DMS 273 (cell line): ENCODE data around the gene PIGV.
A peak's percentile ranks its signal among the peaks of the same experiment; 100 is the strongest.

Source experiments
- DNase-seq: peaks from one replicate; lab custom pipeline; 2025; ENCODE audit not compliant: unreplicated experiment; lab: John Stamatoyannopoulos, UW

PIGV gene

GRCh38 chr1:26787706-26788514 is at the start of gene PIGV:
Gene PIGV (plus strand): TSS chr1:26787950. CDS start chr1:26790816, 2,866 bp downstream.
- peak; percentile 98 for DNase-seq

DNA sequence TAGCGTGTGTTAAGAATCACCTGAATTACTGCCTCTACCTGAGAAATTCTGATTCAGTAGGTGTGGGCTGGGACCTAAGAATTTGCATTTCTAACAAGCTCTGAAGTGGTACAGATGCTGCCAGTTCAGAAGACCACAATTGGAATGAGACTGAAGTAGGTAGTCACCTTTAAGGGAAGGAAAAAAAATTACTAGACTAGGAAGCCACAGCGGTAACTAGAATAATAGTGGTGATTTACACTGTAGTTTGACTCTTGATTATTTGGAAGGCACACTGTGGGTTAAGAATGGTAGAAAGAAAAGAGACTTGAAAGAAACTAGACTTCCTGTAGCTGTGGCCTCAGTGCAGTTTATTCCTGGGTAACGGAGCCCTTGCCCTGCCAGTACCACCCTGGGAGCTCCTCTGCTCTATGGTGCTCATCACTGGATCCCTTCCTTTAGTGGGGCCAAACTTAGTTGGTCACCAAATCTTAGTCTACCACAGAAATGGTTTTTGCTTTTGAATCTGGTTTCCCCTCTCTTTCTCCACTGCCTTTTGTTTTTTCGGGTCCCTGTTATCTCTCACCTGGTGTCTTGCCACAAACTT is 48.3 kb upstream of the PIGV start:
- DNase-seq = no peak

- DNase-seq = no peak
Observed at GRCh38 chr1:26740023-26740634, 47.6 kb upstream of the PIGV start.

- no peak for DNase-seq
Observed at GRCh38 chr1:26740952-26741351, 46.8 kb upstream of the PIGV start.

- no peak for DNase-seq
Observed at GRCh38 chr1:26743426-26744059, 44.2 kb upstream of the PIGV start.

- DNase-seq = no peak
Observed at GRCh38 chr1:26744075-26744959, 43.4 kb upstream of the PIGV start.

GRCh38 chr1:26745191-26745590 is 42.6 kb upstream of the PIGV start:
- no peak for DNase-seq

DNA sequence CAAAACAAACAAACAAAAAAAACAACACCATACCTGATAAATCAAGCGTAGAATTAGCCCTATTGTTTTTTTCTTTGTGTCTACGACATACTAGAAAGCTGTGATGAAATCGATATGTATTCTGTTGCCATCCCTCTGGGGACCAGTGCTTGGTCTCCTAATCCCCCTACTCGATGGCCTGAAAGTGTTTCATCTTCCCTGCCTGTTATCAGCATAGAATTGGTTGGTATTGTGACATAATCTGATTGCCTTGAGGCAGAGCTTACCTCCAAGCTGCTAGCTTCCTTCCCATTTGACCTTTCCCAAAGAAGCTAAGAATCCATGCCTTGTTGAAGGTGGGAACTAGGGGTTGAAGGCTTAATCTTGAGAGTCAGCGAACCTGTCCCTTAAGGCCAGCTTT is 40.7 kb upstream of the PIGV start:
- no peak for DNase-seq

DNA sequence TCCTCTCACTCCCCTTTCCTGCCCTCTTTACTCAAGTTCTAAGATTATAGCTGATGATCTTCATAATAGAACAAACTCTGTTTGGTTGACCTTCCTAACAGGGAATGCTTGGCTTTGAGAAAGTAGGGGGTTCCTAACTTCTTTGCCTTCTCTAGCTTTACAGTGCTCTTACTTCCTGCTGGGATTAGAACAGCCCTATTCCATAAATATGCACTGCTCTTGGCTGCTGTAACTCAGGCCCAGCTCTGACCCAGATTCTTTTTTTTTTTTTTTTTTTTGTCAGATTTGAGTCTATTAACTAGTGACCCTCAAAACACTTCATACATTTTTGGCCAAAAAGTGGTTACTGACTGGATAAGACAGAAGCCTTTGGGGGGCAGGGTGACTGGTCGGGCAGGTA is 39.4 kb upstream of the PIGV start:
- DNase-seq = no peak

DNA sequence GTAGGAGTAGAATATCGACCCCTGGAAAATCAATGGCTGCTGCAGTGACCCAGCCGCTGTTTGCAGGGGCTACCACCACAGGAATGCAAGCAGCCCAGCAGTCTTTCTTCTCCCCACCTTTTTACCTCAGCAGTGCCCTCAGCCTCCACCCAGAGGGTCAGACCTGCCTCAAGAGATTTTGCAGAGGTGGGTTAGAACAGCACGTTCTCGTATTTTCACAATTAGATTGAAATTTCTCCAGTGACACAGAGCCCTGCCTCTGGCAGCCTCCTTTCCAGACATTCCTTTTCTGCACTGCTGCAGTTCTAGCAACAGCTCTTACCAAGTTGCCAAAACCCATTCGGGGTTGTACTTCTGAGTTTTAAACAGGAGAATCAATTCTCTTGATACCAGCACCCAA is 38.3 kb upstream of the PIGV start:
- no peak for DNase-seq

DNA sequence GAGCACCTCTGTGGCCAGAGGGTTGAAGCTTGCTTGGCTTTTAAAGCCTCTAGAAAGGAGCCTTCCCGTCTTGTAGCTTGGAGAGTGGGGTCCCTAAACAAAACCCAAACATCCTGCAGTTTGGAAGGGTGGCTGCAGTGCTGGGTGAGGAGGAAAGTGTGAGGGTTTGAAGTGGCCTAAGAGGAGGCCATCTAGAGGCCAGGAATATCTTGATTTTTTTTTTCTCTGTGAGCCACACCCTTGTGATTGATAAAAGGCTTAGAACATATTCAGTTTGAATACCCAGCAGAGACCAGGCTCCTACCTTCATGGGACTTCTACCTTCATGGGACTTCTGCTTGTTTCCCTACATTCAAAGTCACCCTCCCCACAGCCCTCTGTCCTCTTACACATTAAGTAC is 37.3 kb upstream of the PIGV start:
- no peak for DNase-seq

DNA sequence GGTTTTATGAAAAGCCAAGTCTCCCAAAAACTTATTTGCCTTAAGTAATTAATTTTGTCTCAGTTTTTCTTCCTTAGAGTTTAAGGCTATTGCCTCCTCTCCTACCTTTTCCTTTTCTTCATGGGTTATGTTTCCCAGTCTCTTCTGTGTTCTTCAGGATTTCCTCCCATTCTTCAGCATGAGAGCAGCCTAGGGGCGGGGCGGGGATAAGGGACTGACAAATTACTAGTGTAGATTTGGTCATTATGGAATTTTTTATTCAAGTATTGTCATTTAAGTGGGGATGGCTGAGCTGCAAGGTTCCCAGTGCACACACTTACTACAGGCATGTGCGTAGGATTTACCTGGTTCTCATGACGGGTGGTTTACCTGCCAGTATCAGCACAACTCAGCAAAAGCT is 35.2 kb upstream of the PIGV start:
- DNase-seq = no peak

DNA sequence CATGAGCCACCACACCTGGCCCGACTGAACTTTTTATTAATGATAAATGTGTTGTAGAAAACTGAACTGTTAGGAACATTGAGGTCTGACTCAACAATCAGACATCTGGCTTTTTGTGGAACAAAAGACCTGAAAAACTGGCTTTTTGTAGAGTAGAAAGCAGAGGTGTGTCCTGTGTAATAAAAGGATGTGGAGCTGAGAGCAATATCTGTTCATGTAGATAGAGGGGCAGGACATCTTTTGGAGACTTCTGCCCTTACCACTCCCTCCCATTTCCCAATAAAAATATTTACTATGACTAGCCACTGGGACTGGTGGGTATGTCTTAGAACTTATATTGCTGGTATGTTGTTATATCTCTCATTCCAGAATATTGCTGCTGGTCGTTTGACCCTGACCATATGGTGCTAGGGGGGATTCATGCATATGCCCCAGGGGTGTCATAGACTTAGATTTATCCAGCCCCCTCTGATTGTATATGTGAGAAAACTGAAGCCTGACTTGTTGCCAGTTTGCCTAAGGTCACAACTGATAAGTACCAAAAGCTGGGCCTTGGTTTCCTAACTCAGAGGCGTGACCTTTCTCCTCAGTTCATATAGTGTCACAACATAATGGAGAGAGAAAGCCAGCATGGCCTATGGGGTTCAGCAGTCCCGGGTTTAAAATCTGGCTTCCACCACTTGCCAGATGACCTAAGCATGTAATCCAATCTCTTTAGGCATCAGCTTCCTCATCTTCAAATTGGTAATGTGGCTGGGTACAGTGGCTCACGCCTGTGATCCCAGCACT is 33.5 kb upstream of the PIGV start:
- no peak for DNase-seq

DNA sequence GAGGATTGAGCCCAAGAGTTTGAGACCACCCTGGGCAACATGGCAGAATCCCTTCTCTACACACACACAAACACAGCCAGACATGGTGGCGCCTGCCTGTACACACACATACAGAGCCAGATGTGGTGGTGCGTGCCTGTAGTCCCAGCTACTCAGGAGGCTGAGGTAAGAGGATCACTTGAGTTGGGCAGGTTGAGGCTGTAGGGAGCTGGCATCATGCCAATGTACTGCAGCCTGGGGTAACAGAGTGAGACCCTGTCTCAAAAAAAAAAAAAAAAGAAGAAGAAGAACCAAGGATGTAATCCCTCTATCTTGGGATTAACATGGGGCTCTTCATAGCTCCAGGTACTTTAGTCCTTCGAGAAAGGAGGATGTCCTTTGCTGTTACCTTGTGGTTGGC is 29.4 kb upstream of the PIGV start:
- no peak for DNase-seq

- DNase-seq = no peak
Observed at GRCh38 chr1:26759531-26759930, 28.2 kb upstream of the PIGV start.

- DNase-seq = no peak
Observed at GRCh38 chr1:26761217-26761616, 26.5 kb upstream of the PIGV start.

DNA sequence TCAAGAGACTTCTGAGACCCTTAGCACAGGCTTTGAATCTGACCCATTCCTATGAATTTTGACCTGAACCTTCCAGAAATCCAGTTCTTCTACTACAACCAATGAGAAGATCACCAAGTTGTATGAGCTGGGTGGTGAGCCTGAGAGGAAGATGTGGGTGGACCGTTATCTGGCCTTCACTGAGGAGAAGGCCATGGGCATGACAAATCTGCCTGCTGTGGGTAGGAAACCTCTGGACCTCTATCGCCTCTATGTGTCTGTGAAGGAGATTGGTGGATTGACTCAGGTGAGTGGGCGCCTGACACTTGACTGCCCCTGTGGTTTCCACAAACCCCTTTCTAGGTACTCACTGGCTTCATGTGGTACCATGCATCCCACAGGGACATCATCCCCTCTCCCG is 20.0 kb upstream of the PIGV start:
- no peak for DNase-seq

GRCh38 chr1:26768755-26769154 is 19.0 kb upstream of the PIGV start:
- DNase-seq = peak; percentile 50

- no peak for DNase-seq
Observed at GRCh38 chr1:26771285-26771642, 16.5 kb upstream of the PIGV start.

GRCh38 chr1:26771643-26772321 is 16.0 kb upstream of the PIGV start:
- peak; percentile 59 for DNase-seq
